ENCODE data around the gene ARL4A. TPM values are rescaled to one million over a fixed set of nuclear protein-coding genes. Genes with fewer than 3 reads are reported as not detected.
A peak's percentile ranks its signal among the peaks of the same experiment; 100 is the strongest.

ARL4A gene
- total RNA-seq, 1 donor from 2014 or later: 41.2 TPM

GRCh38 chr7:12730523-12730922 lies 43.1 kb downstream of the ARL4A start:
- Mint-ChIP-seq H3K4me1 (ENCODE audit: unreplicated experiment) (peaks cover 36% of the 10 kb centered on the region), H3K9me3 (ENCODE audit: unreplicated experiment) (no peaks in the 10 kb centered on the region), H3K27me3 (ENCODE audit: unreplicated experiment) (peaks cover 1% of the 10 kb centered on the region), H3K4me3 (ENCODE audit: unreplicated experiment) (no peak overlapping the region), H3K27ac (ENCODE audit: unreplicated experiment) (peak overlapping the region; percentile 97), H3K36me3 (ENCODE audit: low read depth, unreplicated experiment) (no peaks in the 10 kb centered on the region)
- TF ChIP-seq, protein P1, sequence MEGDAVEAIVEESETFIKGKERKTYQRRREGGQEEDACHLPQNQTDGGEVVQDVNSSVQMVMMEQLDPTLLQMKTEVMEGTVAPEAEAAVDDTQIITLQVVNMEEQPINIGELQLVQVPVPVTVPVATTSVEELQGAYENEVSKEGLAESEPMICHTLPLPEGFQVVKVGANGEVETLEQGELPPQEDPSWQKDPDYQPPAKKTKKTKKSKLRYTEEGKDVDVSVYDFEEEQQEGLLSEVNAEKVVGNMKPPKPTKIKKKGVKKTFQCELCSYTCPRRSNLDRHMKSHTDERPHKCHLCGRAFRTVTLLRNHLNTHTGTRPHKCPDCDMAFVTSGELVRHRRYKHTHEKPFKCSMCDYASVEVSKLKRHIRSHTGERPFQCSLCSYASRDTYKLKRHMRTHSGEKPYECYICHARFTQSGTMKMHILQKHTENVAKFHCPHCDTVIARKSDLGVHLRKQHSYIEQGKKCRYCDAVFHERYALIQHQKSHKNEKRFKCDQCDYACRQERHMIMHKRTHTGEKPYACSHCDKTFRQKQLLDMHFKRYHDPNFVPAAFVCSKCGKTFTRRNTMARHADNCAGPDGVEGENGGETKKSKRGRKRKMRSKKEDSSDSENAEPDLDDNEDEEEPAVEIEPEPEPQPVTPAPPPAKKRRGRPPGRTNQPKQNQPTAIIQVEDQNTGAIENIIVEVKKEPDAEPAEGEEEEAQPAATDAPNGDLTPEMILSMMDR (IDR thresholded peaks at IDR 0.05; ENCODE audit: unreplicated experiment): no peak
- DNase-seq (ENCODE audit: low spot score): no peak

DNA sequence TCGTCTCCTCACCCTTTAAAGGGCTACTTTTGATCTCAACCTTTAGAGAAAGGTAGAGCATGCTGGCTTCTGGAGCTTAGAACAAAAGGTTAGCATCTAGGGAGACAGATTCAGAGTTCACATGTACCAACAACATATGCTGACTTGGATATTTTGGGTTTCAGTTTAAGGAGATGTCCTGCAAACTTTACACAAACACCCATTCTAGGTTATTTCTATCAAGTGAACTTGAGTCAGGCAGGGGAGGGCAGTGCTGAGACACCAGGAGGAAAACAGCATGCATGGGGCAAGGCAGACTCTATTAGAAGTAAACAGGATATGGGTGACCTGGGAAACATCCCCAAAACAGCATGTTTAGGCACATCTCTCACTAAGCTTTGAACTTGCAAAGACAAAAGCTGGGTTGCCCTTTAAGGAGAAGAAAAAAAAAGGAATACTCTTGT lies 43.8 kb downstream of the ARL4A start:
- DNase-seq (ENCODE audit: low spot score): no peak
- no peaks in the 10 kb centered on the region for H3K9me3 Mint-ChIP-seq (ENCODE audit: unreplicated experiment)
- H3K4me1 Mint-ChIP-seq (ENCODE audit: unreplicated experiment): peaks cover 33% of the 10 kb centered on the region
- H3K36me3 Mint-ChIP-seq (ENCODE audit: low read depth, unreplicated experiment): no peaks in the 10 kb centered on the region
- no peak overlapping the region for H3K4me3 Mint-ChIP-seq (ENCODE audit: unreplicated experiment)
- TF ChIP-seq, protein P1 (IDR thresholded peaks at IDR 0.05; ENCODE audit: unreplicated experiment): no peak
- peak overlapping the region; percentile 97 for H3K27ac Mint-ChIP-seq (ENCODE audit: unreplicated experiment)
- H3K27me3 Mint-ChIP-seq (ENCODE audit: unreplicated experiment): peaks cover 1% of the 10 kb centered on the region

DNA sequence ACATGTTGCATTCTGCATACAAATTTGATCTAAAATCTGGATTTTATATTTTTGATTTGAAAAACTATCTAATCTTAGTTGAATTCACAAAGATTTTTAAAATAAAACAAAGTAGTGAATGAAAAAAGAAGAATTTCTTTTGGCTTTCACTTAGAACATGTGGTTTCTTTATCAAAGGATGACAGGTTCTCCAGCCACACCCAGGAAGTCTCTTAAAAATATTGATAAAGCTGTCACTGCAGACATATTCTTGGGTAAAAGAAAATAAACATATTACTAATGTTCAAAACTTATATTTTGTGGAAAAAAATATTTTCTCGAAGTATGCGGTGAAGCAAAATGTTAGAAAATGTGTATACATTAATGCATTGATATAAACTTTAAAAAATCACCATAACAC lies 44.3 kb downstream of the ARL4A start:
- Mint-ChIP-seq H3K9me3 (ENCODE audit: unreplicated experiment) (no peaks in the 10 kb centered on the region), H3K27ac (ENCODE audit: unreplicated experiment) (no peak overlapping the region), H3K27me3 (ENCODE audit: unreplicated experiment) (peaks cover 1% of the 10 kb centered on the region), H3K4me3 (ENCODE audit: unreplicated experiment) (no peak overlapping the region), H3K36me3 (ENCODE audit: low read depth, unreplicated experiment) (no peaks in the 10 kb centered on the region), H3K4me1 (ENCODE audit: unreplicated experiment) (peaks cover 33% of the 10 kb centered on the region)
- TF ChIP-seq, protein P1 (IDR thresholded peaks at IDR 0.05; ENCODE audit: unreplicated experiment): no peak
- DNase-seq (ENCODE audit: low spot score): no peak

DNA sequence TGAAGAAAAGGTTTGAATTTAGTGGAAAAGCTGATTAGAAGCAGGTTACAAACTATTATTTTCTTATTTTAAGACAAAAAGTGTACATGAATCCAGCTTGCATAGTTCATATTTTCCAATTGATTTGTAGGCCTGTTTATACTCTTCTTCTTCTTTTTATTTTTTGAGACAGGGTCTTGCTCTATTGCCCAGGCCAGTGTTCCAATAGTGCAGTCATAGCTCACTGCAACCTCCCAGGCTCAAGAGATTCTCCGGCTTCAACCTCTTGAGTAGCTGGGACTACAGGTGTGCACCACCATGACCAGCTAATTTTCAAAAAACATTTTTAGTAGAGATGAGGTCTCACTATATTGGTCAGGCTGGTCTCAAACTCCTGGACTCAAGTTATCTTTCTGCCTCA lies 45.0 kb downstream of the ARL4A start:
- no peak overlapping the region for H3K27ac Mint-ChIP-seq (ENCODE audit: unreplicated experiment)
- H3K27me3 Mint-ChIP-seq (ENCODE audit: unreplicated experiment): peaks cover 1% of the 10 kb centered on the region
- TF ChIP-seq, protein P1 (IDR thresholded peaks at IDR 0.05; ENCODE audit: unreplicated experiment): no peak
- peaks cover 31% of the 10 kb centered on the region for H3K4me1 Mint-ChIP-seq (ENCODE audit: unreplicated experiment)
- no peaks in the 10 kb centered on the region for H3K36me3 Mint-ChIP-seq (ENCODE audit: low read depth, unreplicated experiment)
- DNase-seq (ENCODE audit: low spot score): no peak
- no peaks in the 10 kb centered on the region for H3K9me3 Mint-ChIP-seq (ENCODE audit: unreplicated experiment)
- no peak overlapping the region for H3K4me3 Mint-ChIP-seq (ENCODE audit: unreplicated experiment)

DNA sequence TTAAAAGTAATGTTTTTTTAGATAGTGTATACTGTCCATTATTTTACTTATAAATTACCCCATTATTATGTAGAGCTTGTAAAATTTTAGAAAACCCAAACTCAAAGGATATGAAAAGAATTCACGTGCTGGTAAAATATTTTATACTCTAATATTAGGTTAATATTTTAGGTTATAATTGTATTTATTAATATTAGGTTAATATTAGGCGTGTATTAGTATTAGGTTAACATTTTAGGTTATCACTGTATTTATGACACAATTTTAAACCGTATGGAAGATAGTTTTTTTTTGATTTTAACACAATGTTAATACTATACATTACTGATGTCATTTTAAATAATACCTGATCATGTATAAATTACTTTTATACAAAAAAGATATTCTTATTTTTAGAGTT lies 48.5 kb downstream of the ARL4A start:
- H3K27ac Mint-ChIP-seq (ENCODE audit: unreplicated experiment): no peak overlapping the region

More for the DNA sequence above, 48.5 kb downstream of the ARL4A start:
- no peaks in the 10 kb centered on the region for H3K36me3 Mint-ChIP-seq (ENCODE audit: low read depth, unreplicated experiment)
- no peak overlapping the region for H3K4me3 Mint-ChIP-seq (ENCODE audit: unreplicated experiment)
- H3K4me1 Mint-ChIP-seq (ENCODE audit: unreplicated experiment): peaks cover 5% of the 10 kb centered on the region
- no peak for DNase-seq (ENCODE audit: low spot score)
- no peaks in the 10 kb centered on the region for H3K27me3 Mint-ChIP-seq (ENCODE audit: unreplicated experiment)
- TF ChIP-seq, protein P1 (IDR thresholded peaks at IDR 0.05; ENCODE audit: unreplicated experiment): no peak
- H3K9me3 Mint-ChIP-seq (ENCODE audit: unreplicated experiment): no peaks in the 10 kb centered on the region
